ENCODE measurements around the gene CLEC2B.

DNA sequence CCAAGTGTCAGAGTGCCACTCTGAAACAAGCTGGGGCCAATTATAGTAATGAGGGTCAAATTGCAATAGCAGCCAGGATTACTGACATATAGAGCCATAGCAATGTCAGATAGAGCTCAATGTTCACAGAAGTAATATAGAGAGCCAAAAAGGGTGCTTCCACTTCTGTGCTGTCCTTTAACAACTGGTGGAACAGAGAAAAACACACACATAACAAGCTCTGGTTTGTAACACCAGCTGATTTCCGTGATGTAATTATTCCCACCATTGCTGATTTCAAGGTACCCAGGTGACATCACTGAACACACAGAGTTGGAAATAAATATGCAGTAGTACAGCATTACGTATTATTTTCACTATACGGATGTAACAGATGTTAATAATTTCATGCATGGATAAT is 3.0 kb upstream of the CLEC2B start:
- TF ChIP-seq, protein P1, sequence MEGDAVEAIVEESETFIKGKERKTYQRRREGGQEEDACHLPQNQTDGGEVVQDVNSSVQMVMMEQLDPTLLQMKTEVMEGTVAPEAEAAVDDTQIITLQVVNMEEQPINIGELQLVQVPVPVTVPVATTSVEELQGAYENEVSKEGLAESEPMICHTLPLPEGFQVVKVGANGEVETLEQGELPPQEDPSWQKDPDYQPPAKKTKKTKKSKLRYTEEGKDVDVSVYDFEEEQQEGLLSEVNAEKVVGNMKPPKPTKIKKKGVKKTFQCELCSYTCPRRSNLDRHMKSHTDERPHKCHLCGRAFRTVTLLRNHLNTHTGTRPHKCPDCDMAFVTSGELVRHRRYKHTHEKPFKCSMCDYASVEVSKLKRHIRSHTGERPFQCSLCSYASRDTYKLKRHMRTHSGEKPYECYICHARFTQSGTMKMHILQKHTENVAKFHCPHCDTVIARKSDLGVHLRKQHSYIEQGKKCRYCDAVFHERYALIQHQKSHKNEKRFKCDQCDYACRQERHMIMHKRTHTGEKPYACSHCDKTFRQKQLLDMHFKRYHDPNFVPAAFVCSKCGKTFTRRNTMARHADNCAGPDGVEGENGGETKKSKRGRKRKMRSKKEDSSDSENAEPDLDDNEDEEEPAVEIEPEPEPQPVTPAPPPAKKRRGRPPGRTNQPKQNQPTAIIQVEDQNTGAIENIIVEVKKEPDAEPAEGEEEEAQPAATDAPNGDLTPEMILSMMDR (tag by site-specific recombination; IDR thresholded peaks at IDR 0.05), result no peak
- TF ChIP-seq ZBTB1 (tag by site-specific recombination; IDR thresholded peaks at IDR 0.05) (no peak), KLF1 (tag by site-specific recombination; IDR thresholded peaks at IDR 0.05) (no peak), ZBTB7A (tag by site-specific recombination; IDR thresholded peaks at IDR 0.05; ENCODE audit: low read depth) (no peak), TCF7L2 (IDR thresholded peaks at IDR 0.05; ENCODE audit: borderline replicate concordance, low read depth, low read length) (no peak), ZNF785 (tag by site-specific recombination; IDR thresholded peaks at IDR 0.05) (no peak), ZNF670 (tag by site-specific recombination; IDR thresholded peaks at IDR 0.05; ENCODE audit: low read depth) (no peak), ZNF146 (tag by site-specific recombination; IDR thresholded peaks at IDR 0.05) (no peak), ZNF549 (tag by site-specific recombination; IDR thresholded peaks at IDR 0.05) (no peak), ZFP3 (tag by site-specific recombination; IDR thresholded peaks at IDR 0.05; ENCODE audit: low read depth) (no peak)
- TF ChIP-seq, protein P2, sequence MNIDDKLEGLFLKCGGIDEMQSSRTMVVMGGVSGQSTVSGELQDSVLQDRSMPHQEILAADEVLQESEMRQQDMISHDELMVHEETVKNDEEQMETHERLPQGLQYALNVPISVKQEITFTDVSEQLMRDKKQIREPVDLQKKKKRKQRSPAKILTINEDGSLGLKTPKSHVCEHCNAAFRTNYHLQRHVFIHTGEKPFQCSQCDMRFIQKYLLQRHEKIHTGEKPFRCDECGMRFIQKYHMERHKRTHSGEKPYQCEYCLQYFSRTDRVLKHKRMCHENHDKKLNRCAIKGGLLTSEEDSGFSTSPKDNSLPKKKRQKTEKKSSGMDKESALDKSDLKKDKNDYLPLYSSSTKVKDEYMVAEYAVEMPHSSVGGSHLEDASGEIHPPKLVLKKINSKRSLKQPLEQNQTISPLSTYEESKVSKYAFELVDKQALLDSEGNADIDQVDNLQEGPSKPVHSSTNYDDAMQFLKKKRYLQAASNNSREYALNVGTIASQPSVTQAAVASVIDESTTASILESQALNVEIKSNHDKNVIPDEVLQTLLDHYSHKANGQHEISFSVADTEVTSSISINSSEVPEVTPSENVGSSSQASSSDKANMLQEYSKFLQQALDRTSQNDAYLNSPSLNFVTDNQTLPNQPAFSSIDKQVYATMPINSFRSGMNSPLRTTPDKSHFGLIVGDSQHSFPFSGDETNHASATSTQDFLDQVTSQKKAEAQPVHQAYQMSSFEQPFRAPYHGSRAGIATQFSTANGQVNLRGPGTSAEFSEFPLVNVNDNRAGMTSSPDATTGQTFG (tag by site-specific recombination; IDR thresholded peaks at IDR 0.05; ENCODE audit: borderline replicate concordance), result no peak
- TF ChIP-seq, protein P3, sequence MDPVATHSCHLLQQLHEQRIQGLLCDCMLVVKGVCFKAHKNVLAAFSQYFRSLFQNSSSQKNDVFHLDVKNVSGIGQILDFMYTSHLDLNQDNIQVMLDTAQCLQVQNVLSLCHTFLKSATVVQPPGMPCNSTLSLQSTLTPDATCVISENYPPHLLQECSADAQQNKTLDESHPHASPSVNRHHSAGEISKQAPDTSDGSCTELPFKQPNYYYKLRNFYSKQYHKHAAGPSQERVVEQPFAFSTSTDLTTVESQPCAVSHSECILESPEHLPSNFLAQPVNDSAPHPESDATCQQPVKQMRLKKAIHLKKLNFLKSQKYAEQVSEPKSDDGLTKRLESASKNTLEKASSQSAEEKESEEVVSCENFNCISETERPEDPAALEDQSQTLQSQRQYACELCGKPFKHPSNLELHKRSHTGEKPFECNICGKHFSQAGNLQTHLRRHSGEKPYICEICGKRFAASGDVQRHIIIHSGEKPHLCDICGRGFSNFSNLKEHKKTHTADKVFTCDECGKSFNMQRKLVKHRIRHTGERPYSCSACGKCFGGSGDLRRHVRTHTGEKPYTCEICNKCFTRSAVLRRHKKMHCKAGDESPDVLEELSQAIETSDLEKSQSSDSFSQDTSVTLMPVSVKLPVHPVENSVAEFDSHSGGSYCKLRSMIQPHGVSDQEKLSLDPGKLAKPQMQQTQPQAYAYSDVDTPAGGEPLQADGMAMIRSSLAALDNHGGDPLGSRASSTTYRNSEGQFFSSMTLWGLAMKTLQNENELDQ (tag by site-specific recombination; IDR thresholded peaks at IDR 0.05; ENCODE audit: low read depth), result no peak
- TF ChIP-seq, protein P4, sequence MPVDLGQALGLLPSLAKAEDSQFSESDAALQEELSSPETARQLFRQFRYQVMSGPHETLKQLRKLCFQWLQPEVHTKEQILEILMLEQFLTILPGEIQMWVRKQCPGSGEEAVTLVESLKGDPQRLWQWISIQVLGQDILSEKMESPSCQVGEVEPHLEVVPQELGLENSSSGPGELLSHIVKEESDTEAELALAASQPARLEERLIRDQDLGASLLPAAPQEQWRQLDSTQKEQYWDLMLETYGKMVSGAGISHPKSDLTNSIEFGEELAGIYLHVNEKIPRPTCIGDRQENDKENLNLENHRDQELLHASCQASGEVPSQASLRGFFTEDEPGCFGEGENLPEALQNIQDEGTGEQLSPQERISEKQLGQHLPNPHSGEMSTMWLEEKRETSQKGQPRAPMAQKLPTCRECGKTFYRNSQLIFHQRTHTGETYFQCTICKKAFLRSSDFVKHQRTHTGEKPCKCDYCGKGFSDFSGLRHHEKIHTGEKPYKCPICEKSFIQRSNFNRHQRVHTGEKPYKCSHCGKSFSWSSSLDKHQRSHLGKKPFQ (tag by site-specific recombination; IDR thresholded peaks at IDR 0.05), result no peak
- TF ChIP-seq, protein P5, sequence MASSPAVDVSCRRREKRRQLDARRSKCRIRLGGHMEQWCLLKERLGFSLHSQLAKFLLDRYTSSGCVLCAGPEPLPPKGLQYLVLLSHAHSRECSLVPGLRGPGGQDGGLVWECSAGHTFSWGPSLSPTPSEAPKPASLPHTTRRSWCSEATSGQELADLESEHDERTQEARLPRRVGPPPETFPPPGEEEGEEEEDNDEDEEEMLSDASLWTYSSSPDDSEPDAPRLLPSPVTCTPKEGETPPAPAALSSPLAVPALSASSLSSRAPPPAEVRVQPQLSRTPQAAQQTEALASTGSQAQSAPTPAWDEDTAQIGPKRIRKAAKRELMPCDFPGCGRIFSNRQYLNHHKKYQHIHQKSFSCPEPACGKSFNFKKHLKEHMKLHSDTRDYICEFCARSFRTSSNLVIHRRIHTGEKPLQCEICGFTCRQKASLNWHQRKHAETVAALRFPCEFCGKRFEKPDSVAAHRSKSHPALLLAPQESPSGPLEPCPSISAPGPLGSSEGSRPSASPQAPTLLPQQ (tag by site-specific recombination; IDR thresholded peaks at IDR 0.05), result no peak
